ENCODE results near the gene SNRPA.

Gene SNRPA

GRCh38 chr19:40802300-40803169 lies 51.5 kb downstream of the SNRPA start:
- Histone ChIP-seq H4K91ac (ENCODE audit: low read depth, low read length) (no peak overlapping the region), H3K9me3 (ENCODE audit: insufficient read depth, low read depth, low read length) (peaks cover 4% of the 10 kb centered on the region), H3K9ac (ENCODE audit: low read length) (no peak overlapping the region), H3K14ac (ENCODE audit: low read length) (no peak overlapping the region), H3K4me1 (ENCODE audit: control insufficient read depth in 1 of 2, insufficient read depth in 2 of 2, low read length in 2 of 2) (peaks cover 41 to 54% of the 10 kb centered on the region in 2 experiments), H3K18ac (ENCODE audit: low read length) (no peak overlapping the region), H2BK12ac (ENCODE audit: low read length) (no peak overlapping the region), H2BK5ac (ENCODE audit: low read depth, low read length, poor library complexity) (no peak overlapping the region), H4K12ac (ENCODE audit: low read depth, low read length) (no peak overlapping the region), H3K27ac (ENCODE audit: low read depth, low read length) (no peak overlapping the region), H3K79me2 (ENCODE audit: control insufficient read depth, insufficient read depth, low read length, poor library complexity) (peaks cover 43% of the 10 kb centered on the region), H3K36me3 (ENCODE audit: control insufficient read depth in 1 of 2, insufficient read depth in 2 of 2, low read length in 2 of 2) (peaks cover 53 to 57% of the 10 kb centered on the region in 2 experiments), H3K27me3 (ENCODE audit: insufficient read depth, low read length) (no peaks in the 10 kb centered on the region), H3K79me1 (ENCODE audit: low read length) (peaks cover 8% of the 10 kb centered on the region), H2AFZ (ENCODE audit: insufficient read depth, low read length, poor library complexity) (no peak overlapping the region), H3K4me3 (ENCODE audit: low read depth, low read length) (no peak overlapping the region), H3K23ac (ENCODE audit: low read length) (no peak overlapping the region), H4K8ac (ENCODE audit: low read depth, low read length) (no peak overlapping the region), H2AK5ac (ENCODE audit: low read length) (no peak overlapping the region), H2BK120ac (ENCODE audit: insufficient read depth, low read length, poor library complexity) (no peak overlapping the region), H3K4me2 (ENCODE audit: low read length) (peak overlapping the region; percentile 8), H3K4ac (ENCODE audit: low read depth, low read length) (peak overlapping the region; percentile 73)
- WGBS (ENCODE audit: extremely low coverage, insufficient coverage, insufficient read length) = no CpG with 5 or more reads among the region's 11 CpGs
- no peak for DNase-seq

GRCh38 chr19:40803170-40803856 lies 52.3 kb downstream of the SNRPA start:
- Histone ChIP-seq H2BK5ac (ENCODE audit: low read depth, low read length, poor library complexity) (no peak overlapping the region), H3K27ac (ENCODE audit: low read depth, low read length) (no peak overlapping the region), H3K4ac (ENCODE audit: low read depth, low read length) (peak overlapping the region; percentile 12), H3K79me2 (ENCODE audit: control insufficient read depth, insufficient read depth, low read length, poor library complexity) (peaks cover 43% of the 10 kb centered on the region), H4K91ac (ENCODE audit: low read depth, low read length) (no peak overlapping the region), H3K79me1 (ENCODE audit: low read length) (peaks cover 8% of the 10 kb centered on the region), H3K27me3 (ENCODE audit: insufficient read depth, low read length) (no peaks in the 10 kb centered on the region), H3K18ac (ENCODE audit: low read length) (no peak overlapping the region), H2BK12ac (ENCODE audit: low read length) (no peak overlapping the region), H3K14ac (ENCODE audit: low read length) (no peak overlapping the region), H4K8ac (ENCODE audit: low read depth, low read length) (no peak overlapping the region), H2AFZ (ENCODE audit: insufficient read depth, low read length, poor library complexity) (peak overlapping the region; percentile 15), H3K9ac (ENCODE audit: low read length) (no peak overlapping the region), H3K36me3 (ENCODE audit: control insufficient read depth in 1 of 2, insufficient read depth in 2 of 2, low read length in 2 of 2) (peaks cover 61 to 65% of the 10 kb centered on the region in 2 experiments), H2AK5ac (ENCODE audit: low read length) (no peak overlapping the region), H3K4me2 (ENCODE audit: low read length) (no peak overlapping the region), H3K4me3 (ENCODE audit: low read depth, low read length) (no peak overlapping the region), H4K12ac (ENCODE audit: low read depth, low read length) (no peak overlapping the region), H3K23ac (ENCODE audit: low read length) (no peak overlapping the region), H3K9me3 (ENCODE audit: insufficient read depth, low read depth, low read length) (peaks cover 4% of the 10 kb centered on the region), H2BK120ac (ENCODE audit: insufficient read depth, low read length, poor library complexity) (no peak overlapping the region), H3K4me1 (ENCODE audit: control insufficient read depth in 1 of 2, insufficient read depth in 2 of 2, low read length in 2 of 2) (peaks cover 41 to 49% of the 10 kb centered on the region in 2 experiments)
- no peak for DNase-seq
- no CpG with 5 or more reads among the region's 9 CpGs for WGBS (ENCODE audit: extremely low coverage, insufficient coverage, insufficient read length)

GRCh38 chr19:40803857-40804782 lies 53.1 kb downstream of the SNRPA start:
- no peak overlapping the region for H2BK12ac ChIP-seq (ENCODE audit: low read length)
- H3K4me2 ChIP-seq (ENCODE audit: low read length) = no peak overlapping the region
- H3K4me3 ChIP-seq (ENCODE audit: low read depth, low read length) = no peak overlapping the region
- peaks cover 67 to 72% of the 10 kb centered on the region in 2 experiments for H3K36me3 ChIP-seq (ENCODE audit: control insufficient read depth in 1 of 2, insufficient read depth in 2 of 2, low read length in 2 of 2)
- H4K12ac ChIP-seq (ENCODE audit: low read depth, low read length) = no peak overlapping the region
- H2BK120ac ChIP-seq (ENCODE audit: insufficient read depth, low read length, poor library complexity) = no peak overlapping the region
- no peak for DNase-seq
- peaks cover 4% of the 10 kb centered on the region for H3K9me3 ChIP-seq (ENCODE audit: insufficient read depth, low read depth, low read length)
- peaks cover 42% of the 10 kb centered on the region for H3K79me2 ChIP-seq (ENCODE audit: control insufficient read depth, insufficient read depth, low read length, poor library complexity)
- H2AK5ac ChIP-seq (ENCODE audit: low read length) = no peak overlapping the region
- H3K14ac ChIP-seq (ENCODE audit: low read length) = no peak overlapping the region
- H3K79me1 ChIP-seq (ENCODE audit: low read length) = peaks cover 7% of the 10 kb centered on the region
- no peak overlapping the region for H3K9ac ChIP-seq (ENCODE audit: low read length)
- no peak overlapping the region for H3K23ac ChIP-seq (ENCODE audit: low read length)
- no peak overlapping the region for H4K91ac ChIP-seq (ENCODE audit: low read depth, low read length)
- no peak overlapping the region for H4K8ac ChIP-seq (ENCODE audit: low read depth, low read length)
- H2AFZ ChIP-seq (ENCODE audit: insufficient read depth, low read length, poor library complexity) = no peak overlapping the region
- no peak overlapping the region for H3K27ac ChIP-seq (ENCODE audit: low read depth, low read length)
- H2BK5ac ChIP-seq (ENCODE audit: low read depth, low read length, poor library complexity) = no peak overlapping the region
- H3K27me3 ChIP-seq (ENCODE audit: insufficient read depth, low read length) = no peaks in the 10 kb centered on the region
- H3K18ac ChIP-seq (ENCODE audit: low read length) = no peak overlapping the region
- peak overlapping the region; percentile 34 for H3K4ac ChIP-seq (ENCODE audit: low read depth, low read length)
- peaks cover 41 to 49% of the 10 kb centered on the region in 2 experiments for H3K4me1 ChIP-seq (ENCODE audit: control insufficient read depth in 1 of 2, insufficient read depth in 2 of 2, low read length in 2 of 2)
- WGBS (ENCODE audit: extremely low coverage, insufficient coverage, insufficient read length) = no CpG with 5 or more reads among the region's 6 CpGs

GRCh38 chr19:40804783-40805242 lies 53.8 kb downstream of the SNRPA start:
- H3K23ac ChIP-seq (ENCODE audit: low read length) = no peak overlapping the region
- no peak overlapping the region for H4K91ac ChIP-seq (ENCODE audit: low read depth, low read length)
- no peak overlapping the region for H3K4ac ChIP-seq (ENCODE audit: low read depth, low read length)
- H3K9me3 ChIP-seq (ENCODE audit: insufficient read depth, low read depth, low read length) = peaks cover 4% of the 10 kb centered on the region
- H3K79me2 ChIP-seq (ENCODE audit: control insufficient read depth, insufficient read depth, low read length, poor library complexity) = peaks cover 36% of the 10 kb centered on the region
- no peak overlapping the region for H2AFZ ChIP-seq (ENCODE audit: insufficient read depth, low read length, poor library complexity)
- peaks cover 41 to 51% of the 10 kb centered on the region in 2 experiments for H3K4me1 ChIP-seq (ENCODE audit: control insufficient read depth in 1 of 2, insufficient read depth in 2 of 2, low read length in 2 of 2)
- DNase-seq = no peak
- no peaks in the 10 kb centered on the region for H3K27me3 ChIP-seq (ENCODE audit: insufficient read depth, low read length)
- H3K4me2 ChIP-seq (ENCODE audit: low read length) = no peak overlapping the region
- H3K4me3 ChIP-seq (ENCODE audit: low read depth, low read length) = no peak overlapping the region
- no peak overlapping the region for H3K9ac ChIP-seq (ENCODE audit: low read length)
- H4K12ac ChIP-seq (ENCODE audit: low read depth, low read length) = no peak overlapping the region
- no peak overlapping the region for H3K14ac ChIP-seq (ENCODE audit: low read length)
- H3K79me1 ChIP-seq (ENCODE audit: low read length) = peaks cover 2% of the 10 kb centered on the region
- no CpG with 5 or more reads among the region's 7 CpGs for WGBS (ENCODE audit: extremely low coverage, insufficient coverage, insufficient read length)
- H3K36me3 ChIP-seq (ENCODE audit: control insufficient read depth in 1 of 2, insufficient read depth in 2 of 2, low read length in 2 of 2) = peaks cover 73 to 77% of the 10 kb centered on the region in 2 experiments
- no peak overlapping the region for H3K18ac ChIP-seq (ENCODE audit: low read length)
- H2AK5ac ChIP-seq (ENCODE audit: low read length) = no peak overlapping the region
- H2BK12ac ChIP-seq (ENCODE audit: low read length) = no peak overlapping the region
- no peak overlapping the region for H3K27ac ChIP-seq (ENCODE audit: low read depth, low read length)
- no peak overlapping the region for H2BK5ac ChIP-seq (ENCODE audit: low read depth, low read length, poor library complexity)
- no peak overlapping the region for H4K8ac ChIP-seq (ENCODE audit: low read depth, low read length)
- H2BK120ac ChIP-seq (ENCODE audit: insufficient read depth, low read length, poor library complexity) = no peak overlapping the region
